Left colon (tissue), 2 donors: ENCODE data around the gene EIF6. TPM values are rescaled to one million over a fixed set of nuclear protein-coding genes. Genes with fewer than 3 reads are reported as not detected.
"Not testable (repeated sequence)": the region's sequence is repeated elsewhere in the genome, so short reads cannot be mapped to it uniquely, and the experiment has no call there.

Source experiments
- ATAC-seq: fragments of 200-7000 bp; cut with Tn5 transposase; one replicate; pipeline ENCODE4 v1.9.1; 2020; ENCODE audit warnings: mild to moderate bottlenecking, moderate library complexity
- DNase-seq, 2 donors: peaks; one replicate each; pipeline ENCODE4 v3.0.0-alpha.2; 2020
- intact Hi-C, 2 donors: fragments of 100-400 bp; cut with DNase I in 1 of 2; cut with micrococcal nuclease in 1 of 2; formaldehyde crosslinking; loops; one replicate each; pipeline versions ENCODE4 v1.11.2 to v1.14.0; 2022; cut with DNase I, micrococcal nuclease
- total RNA-seq, 2 donors: library from RNA; stranded (reverse); fragmentation: NEBNext Ultra II Directional; extraction: Animal tissue kit (Norgen Biotek cat#: 25700); gene quantifications; one replicate each; pipeline ENCODE4 v1.2.1, GENCODE V29; 2021
- donor health status: DM: no; HTN: no; CAD: no.
- donor health status: DM: yes; HTN: yes; CAD: no.

Gene EIF6
- total RNA-seq, 2 donors from 2014 or later, result 199 to 225 TPM

- ATAC-seq, DNase-seq, intact Hi-C loops: not testable (repeated sequence)
Observed at GRCh38 chr20:35315632-35316020, 31.1 kb upstream of the EIF6 start.

- intact Hi-C loops, result no loop called here
- ATAC-seq (no peak), DNase-seq (no peak)
Observed at GRCh38 chr20:35314816-35315631, 30.5 kb upstream of the EIF6 start.

GRCh38 chr20:35312318-35312717, 27.7 kb upstream of the EIF6 start:
- ATAC-seq (peak; percentile 29), DNase-seq (no peak)
- intact Hi-C loops, result no loop called here

DNA sequence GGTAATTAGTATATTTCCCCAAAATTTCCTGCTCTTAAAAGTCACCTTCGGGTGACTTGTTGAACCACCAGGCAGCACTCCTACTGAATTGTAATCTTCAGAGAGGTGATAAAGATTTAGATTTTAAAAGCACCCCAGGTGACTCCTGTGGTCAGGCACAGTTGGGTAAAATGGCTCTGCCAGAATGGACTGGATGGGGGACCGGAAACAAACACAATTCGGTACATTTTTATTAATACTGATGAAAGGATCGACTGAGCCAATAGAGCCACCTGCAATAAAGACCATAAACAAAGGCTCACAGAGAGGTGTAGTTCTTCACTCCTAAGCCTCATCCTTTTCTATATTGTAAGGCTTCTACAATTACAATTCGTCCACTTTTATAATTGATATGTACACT, 27.2 kb upstream of the EIF6 start:
- intact Hi-C loops, result no loop called here
- ATAC-seq (no peak), DNase-seq (no peak)

DNA sequence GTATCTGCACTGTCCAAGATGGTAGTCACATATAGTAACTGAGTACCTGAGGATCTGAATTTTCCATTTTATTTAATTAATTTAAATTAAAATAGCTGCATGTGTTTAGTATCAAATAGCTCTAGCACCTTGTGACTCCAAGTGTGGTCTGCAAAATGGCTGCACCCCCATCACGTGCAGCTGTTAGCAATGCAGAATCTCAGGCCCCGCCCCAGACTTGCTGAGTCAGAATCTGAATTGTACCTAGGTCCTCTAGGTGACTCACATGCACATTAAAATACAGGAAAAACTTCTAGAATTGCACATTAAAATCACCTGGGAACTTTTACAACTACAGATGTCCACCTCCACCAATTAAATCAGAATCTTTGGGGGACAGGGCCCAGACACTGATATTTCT, 26.8 kb upstream of the EIF6 start:
- intact Hi-C loops, result no loop called here
- ATAC-seq (peak; percentile 49), DNase-seq (peak in 1 of 2 donors; percentile 58)

- no peak for ATAC-seq
- intact Hi-C loops, result loop anchor here in 1 of 2 donors (10.0 kb wide), 1 partner anchor 127 kb away; the partner anchor contains the start of gene GDF5
- no peak for DNase-seq
Observed at GRCh38 chr20:35307666-35308653, 23.4 kb upstream of the EIF6 start.

DNA sequence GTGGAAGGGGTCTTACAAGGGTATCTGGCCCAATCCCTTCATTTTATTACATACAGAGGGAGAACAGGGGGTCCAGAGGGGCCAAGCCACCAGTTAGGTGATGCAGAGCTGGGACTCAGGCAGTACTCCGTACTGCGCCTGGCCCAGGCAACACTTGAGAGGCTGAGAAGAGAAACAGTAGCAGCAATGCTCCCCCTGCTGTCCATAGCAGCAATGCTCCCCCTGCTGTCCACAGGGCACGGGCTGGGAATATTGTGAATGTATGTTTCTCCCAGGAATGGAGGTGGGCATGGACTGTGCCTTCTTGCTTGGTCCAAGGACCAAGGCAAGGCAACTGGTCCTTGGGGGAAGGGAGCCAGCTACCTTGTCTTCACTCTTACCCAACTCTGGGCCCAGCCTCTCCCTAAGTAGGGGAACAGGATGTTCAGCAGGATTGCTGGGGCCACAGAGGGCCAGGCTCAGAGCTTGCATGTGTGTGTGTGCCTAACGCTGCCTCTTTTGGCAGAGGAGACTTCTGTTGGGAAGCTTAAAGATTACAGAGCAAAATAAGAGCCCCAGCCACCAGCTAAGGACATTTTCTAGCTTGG, 22.5 kb upstream of the EIF6 start:
- peak in 1 of 2 donors; percentile 66 for DNase-seq
- intact Hi-C loops, result loop anchor here in 1 of 2 donors (10.0 kb wide), 1 partner anchor 128 kb away; the partner anchor contains the start of gene GDF5

GRCh38 chr20:35305682-35306556, 21.3 kb upstream of the EIF6 start:
- peak; percentile 41 for ATAC-seq
- DNase-seq, result peak in 1 of 2 donors; percentile 57
- intact Hi-C loops, result loop anchor here in 1 of 2 donors (10.0 kb wide), 1 partner anchor 129 kb away; the partner anchor contains the start of gene GDF5

More for the DNA sequence above, 22.5 kb upstream of the EIF6 start:
- peak; percentile 64 for ATAC-seq

DNA sequence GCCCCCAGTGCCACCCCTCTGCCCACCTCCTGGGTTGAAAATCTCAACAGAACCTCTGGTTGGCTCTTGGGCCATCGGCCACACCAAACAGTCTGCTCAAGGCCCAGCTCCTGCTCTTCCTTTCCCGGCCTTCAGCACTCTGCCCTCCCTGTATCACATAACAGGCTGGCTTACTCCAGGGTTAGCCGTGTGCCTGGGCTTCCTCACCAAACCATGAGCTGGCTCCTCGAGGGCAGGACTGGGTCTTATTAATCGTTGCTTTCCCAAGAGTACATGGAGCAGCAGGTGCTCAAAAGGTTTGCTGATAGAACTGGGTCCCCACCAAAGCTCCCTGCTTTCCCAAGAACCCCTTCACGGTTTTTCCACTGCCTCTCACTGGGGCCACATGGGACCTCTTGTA, 20.4 kb upstream of the EIF6 start:
- ATAC-seq, result no peak
- intact Hi-C loops, result loop anchor here (5.0 to 10.0 kb wide), 2 partner anchors 130 to 142 kb away; partner anchors contain the start of gene GDF5 (in 1 of the 2)
- DNase-seq, result no peak

DNA sequence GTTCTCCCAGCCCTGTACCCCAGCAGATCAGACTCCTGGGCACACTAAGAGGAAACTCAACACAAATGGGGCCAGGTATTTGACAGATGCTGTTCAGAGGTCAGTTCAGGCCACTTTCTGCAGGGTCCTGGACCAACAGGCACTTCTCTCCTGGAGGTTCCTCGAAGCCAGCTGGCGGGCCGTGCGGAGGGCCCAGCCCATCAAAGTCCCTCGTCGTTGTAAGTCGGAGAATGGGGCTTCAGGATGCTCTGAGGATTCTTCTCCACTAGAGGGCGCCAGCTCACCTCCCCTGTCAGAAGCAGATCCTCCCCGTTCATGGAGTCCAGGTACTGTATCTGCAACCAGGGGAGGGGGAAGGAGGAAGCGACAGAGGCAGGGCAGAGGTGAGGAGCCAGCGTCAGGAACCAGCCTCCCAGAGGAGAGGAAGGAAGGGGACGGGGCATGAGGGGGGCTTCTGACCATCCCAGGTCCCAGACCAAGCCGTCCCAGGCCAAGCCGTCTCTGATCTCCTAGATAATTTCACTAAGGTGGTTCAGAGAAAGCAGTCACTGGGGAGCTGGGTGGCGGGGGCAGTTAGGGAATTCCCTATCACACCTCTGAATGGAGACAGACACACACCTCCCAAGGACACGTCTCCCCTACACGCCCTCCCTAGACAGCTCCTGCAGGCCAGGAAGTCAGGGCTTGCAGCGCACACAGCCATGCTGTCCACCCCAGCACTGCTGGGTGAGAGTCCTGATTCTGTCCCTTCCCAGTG, 19.3 kb upstream of the EIF6 start:
- ATAC-seq, result peak; percentile 80
- DNase-seq, result peak; percentile 78 to 87
- intact Hi-C loops, result loop anchor here (5.0 to 10.0 kb wide), 2 partner anchors 131 to 143 kb away; partner anchors contain the start of gene GDF5 (in 1 of the 2)

GRCh38 chr20:35303382-35303734, 18.8 kb upstream of the EIF6 start:
- no peak for DNase-seq
- ATAC-seq, result no peak
- intact Hi-C loops, result loop anchor here (5.0 to 10.0 kb wide), 2 partner anchors 131 to 144 kb away; partner anchors contain the start of gene GDF5 (in 1 of the 2)

- ATAC-seq (no peak), DNase-seq (no peak)
- intact Hi-C loops, result loop anchor here (5.0 to 10.0 kb wide), 2 partner anchors 132 to 145 kb away; partner anchors contain the start of gene GDF5 (in 1 of the 2)
Observed at GRCh38 chr20:35302421-35303335, 18.1 kb upstream of the EIF6 start.

GRCh38 chr20:35301426-35301825, 16.9 kb upstream of the EIF6 start:
- DNase-seq (no peak), ATAC-seq (no peak)
- intact Hi-C loops, result loop anchor here (5.0 to 10.0 kb wide), 2 partner anchors 133 to 146 kb away; partner anchors contain the start of gene GDF5 (in 1 of the 2)

DNA sequence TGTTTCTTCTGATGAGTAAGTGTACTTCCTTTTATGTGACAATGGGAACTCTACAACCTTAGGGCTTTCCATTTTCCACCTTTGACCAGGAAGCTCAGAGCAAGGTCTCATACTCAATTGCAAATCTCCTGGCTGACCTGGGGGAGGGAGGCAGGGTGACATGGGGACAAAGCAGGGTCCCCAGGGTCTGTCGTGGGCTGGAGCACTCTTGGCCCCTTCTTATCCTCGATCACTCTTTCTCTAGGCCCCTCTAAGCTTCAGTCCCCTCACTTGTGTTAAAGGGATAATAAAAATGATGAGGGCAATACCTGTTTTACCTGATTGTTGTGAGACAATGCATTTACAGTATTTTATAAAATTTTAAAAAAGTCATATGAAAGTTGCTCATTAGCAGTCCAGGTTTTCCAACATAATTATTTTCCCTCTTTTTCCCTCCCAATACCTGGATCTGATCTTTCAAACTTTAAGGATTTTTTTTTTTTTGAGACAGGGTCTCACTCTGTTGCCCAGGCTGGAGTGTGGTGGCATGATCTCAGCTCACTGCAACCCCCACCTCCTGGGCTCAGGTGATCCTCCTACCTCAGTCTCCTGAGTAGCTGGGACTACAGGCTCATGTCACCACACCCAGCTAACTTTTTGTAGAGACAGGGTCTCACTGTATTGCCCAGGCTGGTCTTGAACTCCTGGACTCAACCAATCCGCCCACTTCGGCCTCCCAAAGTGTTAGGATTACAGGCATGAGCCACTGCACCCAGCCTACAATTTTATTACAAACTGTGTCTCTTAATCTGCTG, 16.1 kb upstream of the EIF6 start:
- ATAC-seq, result peak; percentile 28
- intact Hi-C loops, result loop anchor here (5.0 to 10.0 kb wide), 2 partner anchors 134 to 147 kb away; partner anchors contain the start of gene GDF5 (in 1 of the 2)
- no peak for DNase-seq

GRCh38 chr20:35299780-35300179, 15.2 kb upstream of the EIF6 start:
- no peak for ATAC-seq
- intact Hi-C loops, result loop anchor here (5.0 to 10.0 kb wide), 2 partner anchors 135 to 148 kb away; partner anchors contain the start of gene GDF5 (in 1 of the 2)
- DNase-seq, result no peak
